ENCODE data around the gene CERS3.

GRCh38 chr15:100471933-100472332 is 56.8 kb downstream of the CERS3 start:
- no peak for TF ChIP-seq POLR2A (IDR thresholded peaks at IDR 0.05; ENCODE audit: low read length)
- no peak for TF ChIP-seq GATA1 (IDR thresholded peaks at IDR 0.05; ENCODE audit: low read depth, low read length)
